B cell (primary cell): Measurements from ENCODE around the gene FGFR2.

Experiments used
- CTCF ChIP-seq: fragments of 200-600 bp; IDR thresholded peaks from one replicate; pipeline ENCODE4 v1.8.0; 2022; ENCODE audit warnings: antibody characterized with exemption, mild to moderate bottlenecking
- EZH2 ChIP-seq: IDR thresholded peaks from 2 replicates; pipeline ENCODE4 v1.6.1; 2012; ENCODE audit warnings: borderline replicate concordance, low read depth, mild to moderate bottlenecking, moderate library complexity, low read length; ENCODE audit not compliant: insufficient read depth, poor library complexity, severe bottlenecking

GRCh38 chr10:121526135-121526790 lies 72.0 kb downstream of the FGFR2 start:
- no peak for TF ChIP-seq EZH2
- TF ChIP-seq CTCF, result no peak
